GM12864 (cell line): ENCODE data around the gene SORCS2.

Experiments
- DNase-seq: peaks from one replicate; pipeline ENCODE4 v3.0.0-alpha.2; 2011; ENCODE audit warnings: low read depth
- H3K4me3 ChIP-seq: 2 replicates; pipeline ENCODE4 v1.5.1; 2011; ENCODE audit warnings: mild to moderate bottlenecking, low read depth, low read length, control low read depth
- CTCF ChIP-seq: IDR thresholded peaks from 2 replicates; pipeline ENCODE4 v1.5.1; 2011; ENCODE audit warnings: low read depth, mild to moderate bottlenecking, moderate library complexity, low read length, control low read depth, inconsistent platforms; ENCODE audit errors: missing control alignments

Gene SORCS2

GRCh38 chr4:7524064-7524682 is 331.8 kb downstream of the SORCS2 start:
- DNase-seq = no peak
- no peak for TF ChIP-seq CTCF
- H3K4me3 ChIP-seq = no peak overlapping the region

- no peak for TF ChIP-seq CTCF
- no peak for DNase-seq
- no peak overlapping the region for H3K4me3 ChIP-seq
These were observed 332.5 kb downstream of the SORCS2 start for GRCh38 chr4:7524843-7525242.

- DNase-seq = no peak
- no peak for TF ChIP-seq CTCF
- no peak overlapping the region for H3K4me3 ChIP-seq
These were observed 334.2 kb downstream of the SORCS2 start for GRCh38 chr4:7526491-7526890.

- DNase-seq = no peak
- TF ChIP-seq CTCF = no peak
- H3K4me3 ChIP-seq = no peak overlapping the region
These were observed 334.7 kb downstream of the SORCS2 start for GRCh38 chr4:7526929-7527535.

- TF ChIP-seq CTCF = no peak
- H3K4me3 ChIP-seq = no peak overlapping the region
- DNase-seq = no peak
These were observed 337.2 kb downstream of the SORCS2 start for GRCh38 chr4:7529368-7530080.

GRCh38 chr4:7530082-7530481 is 337.7 kb downstream of the SORCS2 start:
- TF ChIP-seq CTCF = no peak
- DNase-seq = no peak
- no peak overlapping the region for H3K4me3 ChIP-seq
